Sigmoid colon (tissue), 7 donors: Measurements from ENCODE around the gene PIAS1. TPM values are rescaled to one million over a fixed set of nuclear protein-coding genes. Genes with fewer than 3 reads are reported as not detected.

Experiments used
- DNase-seq: peaks from one replicate; pipeline ENCODE4 v3.0.0-alpha.2; 2019
- H3K27ac ChIP-seq, 4 donors: fragments of 200-600 bp; sonication (generic); one replicate each; pipeline ENCODE4 v1.5.1; 2016 to 2019; ENCODE audit warnings: mild to moderate bottlenecking in 1 of 4
- H3K27me3 ChIP-seq, 3 donors: fragments of 200-600 bp; sonication (generic); one replicate each; pipeline ENCODE4 v1.5.1; 2019; ENCODE audit warnings: mild to moderate bottlenecking in 1 of 3
- H3K36me3 ChIP-seq, 4 donors: fragments of 200-600 bp; sonication (generic); one replicate each; pipeline ENCODE4 v1.5.1; 2016 to 2019
- H3K4me1 ChIP-seq, 4 donors: fragments of 200-600 bp; sonication (generic); one replicate each; pipeline ENCODE4 v1.5.1; 2017 to 2019
- H3K4me3 ChIP-seq, 4 donors: fragments of 200-600 bp; sonication (generic); one replicate each; pipeline ENCODE4 v1.5.1; 2017 to 2019; ENCODE audit warnings: mild to moderate bottlenecking in 2 of 4, moderate library complexity in 1 of 4
- H3K9me3 ChIP-seq, 4 donors: fragments of 200-600 bp in 3 of 4; sonication (generic) in 3 of 4; one replicate each; pipeline versions ENCODE4 v1.5.1 to v1.6.1; 2013 to 2019
- EP300 ChIP-seq, 4 donors: sonication (generic); formaldehyde crosslinking; IDR thresholded peaks; one replicate each; pipeline ENCODE4 v1.6.1; 2017; ENCODE audit warnings: antibody characterized with exemption in 4 of 4
- POLR2A ChIP-seq, 2 donors: fragments of 450-650 bp; IDR thresholded peaks; one replicate each; pipeline ENCODE4 v1.6.1; 2016; ENCODE audit warnings: antibody characterized with exemption in 2 of 2, mild to moderate bottlenecking in 2 of 2, moderate library complexity in 2 of 2
- POLR2AphosphoS5 ChIP-seq, 4 donors: sonication (generic); formaldehyde crosslinking; IDR thresholded peaks; one replicate each; pipeline ENCODE4 v1.6.1; 2017; ENCODE audit warnings: antibody characterized with exemption in 4 of 4
- WGBS, 2 donors: extraction: QIAGEN DNeasy Blood & Tissue Kit; methylation state at CpG; one replicate each; pipeline ENCODE4 v1.1.7; 2013; 5-methylcytosine and 5-hydroxymethylcytosine counted together
- intact Hi-C: fragments of 100-400 bp; cut with DNase I; formaldehyde crosslinking; loops from one replicate; pipeline ENCODE4 v1.15.1; 2023
- polyA plus RNA-seq, 3 donors: library from polyadenylated mRNA; stranded (reverse); fragments of 200-250 nt; gene quantifications; one replicate each; pipeline ENCODE4 v1.2.3, GENCODE V29; 2013
- total RNA-seq, 4 donors: library from RNA; depleted of rRNA; stranded (reverse); fragments of >200 nt; gene quantifications; one replicate each; pipeline ENCODE4 v1.1.0, GENCODE V29; 2016
- TF ChIP-seq, protein P1 (sequence below), 4 experiments: fragments of 450-650 bp in 3 of 4; fragments of 200-600 bp in 1 of 4; IDR thresholded peaks; one replicate each; pipeline ENCODE4 v1.5.1; 2016 to 2019; ENCODE audit warnings: antibody characterized with exemption in 4 of 4, mild to moderate bottlenecking in 3 of 4, moderate library complexity in 2 of 4
- donor health status: healthy with polysubstance abuse.
- donor health status: Bipolar disorder and iron deficiency.
- donor health status: healthy.

PIAS1 gene
- total and polyA plus RNA-seq, 7 donors, result 7.2 to 75.4 (median 55.9) TPM

DNA sequence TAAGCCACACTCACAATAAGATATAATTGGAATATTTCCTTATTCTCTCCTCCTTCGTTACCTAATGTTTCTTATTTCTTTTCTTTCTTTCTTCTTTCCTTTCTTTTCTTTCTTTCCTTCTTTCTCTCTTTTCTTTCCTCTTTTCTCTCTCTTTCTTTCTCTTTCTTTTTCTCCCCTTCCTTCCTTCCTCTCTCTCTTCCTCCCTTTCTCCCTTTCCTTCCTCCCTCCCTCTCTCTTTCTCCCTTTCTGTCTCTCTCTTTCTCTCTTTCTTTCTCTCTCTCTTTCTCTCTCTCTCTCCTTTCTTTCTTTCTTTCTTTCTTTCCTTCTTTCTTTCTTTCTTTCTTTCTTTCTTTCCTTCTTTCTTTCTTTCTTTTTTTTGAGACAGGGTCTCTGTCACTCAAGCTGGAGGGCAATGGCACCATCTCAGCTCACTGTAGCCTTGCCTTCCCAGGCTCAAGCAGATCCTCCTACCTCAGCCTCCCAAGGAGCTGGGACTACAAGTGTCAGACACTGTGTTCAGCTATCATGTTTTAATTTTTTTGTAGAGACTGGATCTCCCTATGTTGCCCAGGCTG lies 19.3 kb upstream of the PIAS1 start:
- H3K27ac ChIP-seq, result no peak overlapping the region
- no peak overlapping the region for H3K4me3 ChIP-seq
- H3K9me3 ChIP-seq, result no peaks in the 10 kb centered on the region
- no peak for DNase-seq
- intact Hi-C loops, result no loop called here
- WGBS, 2 donors, result 91 to 96% methylated on average over 1 of the region's 1 CpG
- TF ChIP-seq POLR2A (IDR thresholded peaks at IDR 0.05), result no peak
- TF ChIP-seq POLR2AphosphoS5 (IDR thresholded peaks at IDR 0.05), result no peak
- TF ChIP-seq EP300 (IDR thresholded peaks at IDR 0.05), result no peak
- TF ChIP-seq, protein P1, sequence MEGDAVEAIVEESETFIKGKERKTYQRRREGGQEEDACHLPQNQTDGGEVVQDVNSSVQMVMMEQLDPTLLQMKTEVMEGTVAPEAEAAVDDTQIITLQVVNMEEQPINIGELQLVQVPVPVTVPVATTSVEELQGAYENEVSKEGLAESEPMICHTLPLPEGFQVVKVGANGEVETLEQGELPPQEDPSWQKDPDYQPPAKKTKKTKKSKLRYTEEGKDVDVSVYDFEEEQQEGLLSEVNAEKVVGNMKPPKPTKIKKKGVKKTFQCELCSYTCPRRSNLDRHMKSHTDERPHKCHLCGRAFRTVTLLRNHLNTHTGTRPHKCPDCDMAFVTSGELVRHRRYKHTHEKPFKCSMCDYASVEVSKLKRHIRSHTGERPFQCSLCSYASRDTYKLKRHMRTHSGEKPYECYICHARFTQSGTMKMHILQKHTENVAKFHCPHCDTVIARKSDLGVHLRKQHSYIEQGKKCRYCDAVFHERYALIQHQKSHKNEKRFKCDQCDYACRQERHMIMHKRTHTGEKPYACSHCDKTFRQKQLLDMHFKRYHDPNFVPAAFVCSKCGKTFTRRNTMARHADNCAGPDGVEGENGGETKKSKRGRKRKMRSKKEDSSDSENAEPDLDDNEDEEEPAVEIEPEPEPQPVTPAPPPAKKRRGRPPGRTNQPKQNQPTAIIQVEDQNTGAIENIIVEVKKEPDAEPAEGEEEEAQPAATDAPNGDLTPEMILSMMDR (IDR thresholded peaks at IDR 0.05), result no peak
- H3K27me3 ChIP-seq, result no peaks in the 10 kb centered on the region
- H3K36me3 ChIP-seq, result no peaks in the 10 kb centered on the region
- H3K4me1 ChIP-seq, result no peaks in the 10 kb centered on the region

- intact Hi-C loops, result no loop called here
- WGBS, 2 donors, result 88 to 90% methylated on average over 2 of the region's 2 CpGs
Observed at GRCh38 chr15:68038246-68038645, 15.9 kb upstream of the PIAS1 start.

DNA sequence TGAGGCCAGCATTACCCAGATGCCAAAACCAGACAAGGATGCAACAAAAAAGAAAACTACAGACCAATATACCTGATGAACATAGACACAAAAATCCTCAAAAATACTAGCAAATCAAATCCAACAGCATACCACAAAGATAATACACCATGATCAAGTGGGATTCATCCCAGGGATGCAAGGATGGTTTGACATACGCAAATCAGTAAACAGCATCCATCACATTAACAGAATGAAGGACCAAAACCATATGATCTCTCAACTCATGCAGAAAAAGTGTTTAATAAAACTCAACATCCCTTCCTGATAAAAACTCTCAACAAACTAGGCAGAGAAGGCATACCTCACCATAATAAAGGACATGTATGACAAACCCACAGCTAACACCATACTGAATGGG lies 14.0 kb upstream of the PIAS1 start:
- WGBS, 2 donors, result 92 to 95% methylated on average over 1 of the region's 1 CpG
- Histone ChIP-seq H3K36me3 (no peaks in the 10 kb centered on the region), H3K9me3 (peaks cover 0 to 2% (median 0%) of the 10 kb centered on the region in 4 donors), H3K27ac (no peak overlapping the region), H3K4me3 (no peak overlapping the region), H3K27me3 (no peaks in the 10 kb centered on the region), H3K4me1 (no peaks in the 10 kb centered on the region)
- no peak for DNase-seq
- no peak for TF ChIP-seq EP300 (IDR thresholded peaks at IDR 0.05)
- intact Hi-C loops, result no loop called here

More at GRCh38 chr15:68038246-68038645, 15.9 kb upstream of the PIAS1 start:
- DNase-seq, result no peak
- no peaks in the 10 kb centered on the region for H3K4me1 ChIP-seq
- no peak overlapping the region for H3K27ac ChIP-seq
- no peak overlapping the region for H3K4me3 ChIP-seq
- TF ChIP-seq POLR2AphosphoS5 (IDR thresholded peaks at IDR 0.05), result no peak
- TF ChIP-seq POLR2A (IDR thresholded peaks at IDR 0.05), result no peak
- TF ChIP-seq, protein P1 (IDR thresholded peaks at IDR 0.05), result no peak
- no peak for TF ChIP-seq EP300 (IDR thresholded peaks at IDR 0.05)
- H3K9me3 ChIP-seq, result peaks cover 0 to 2% (median 0%) of the 10 kb centered on the region in 4 donors
- H3K27me3 ChIP-seq, result no peaks in the 10 kb centered on the region
- no peaks in the 10 kb centered on the region for H3K36me3 ChIP-seq

- peaks cover 0 to 2% (median 0%) of the 10 kb centered on the region in 4 donors for H3K9me3 ChIP-seq
- H3K27ac ChIP-seq, result no peak overlapping the region
- intact Hi-C loops, result no loop called here
- no peak overlapping the region for H3K4me3 ChIP-seq
- WGBS, 2 donors, result 11 to 62% methylated on average over 5 of the region's 5 CpGs
- no peaks in the 10 kb centered on the region for H3K36me3 ChIP-seq
- no peak for DNase-seq
- no peak for TF ChIP-seq EP300 (IDR thresholded peaks at IDR 0.05)
- no peak for TF ChIP-seq POLR2AphosphoS5 (IDR thresholded peaks at IDR 0.05)
- TF ChIP-seq, protein P1 (IDR thresholded peaks at IDR 0.05), result no peak
- no peak for TF ChIP-seq POLR2A (IDR thresholded peaks at IDR 0.05)
- H3K4me1 ChIP-seq, result no peaks in the 10 kb centered on the region
- no peaks in the 10 kb centered on the region for H3K27me3 ChIP-seq
Observed at GRCh38 chr15:68042156-68042854, 11.8 kb upstream of the PIAS1 start.

DNA sequence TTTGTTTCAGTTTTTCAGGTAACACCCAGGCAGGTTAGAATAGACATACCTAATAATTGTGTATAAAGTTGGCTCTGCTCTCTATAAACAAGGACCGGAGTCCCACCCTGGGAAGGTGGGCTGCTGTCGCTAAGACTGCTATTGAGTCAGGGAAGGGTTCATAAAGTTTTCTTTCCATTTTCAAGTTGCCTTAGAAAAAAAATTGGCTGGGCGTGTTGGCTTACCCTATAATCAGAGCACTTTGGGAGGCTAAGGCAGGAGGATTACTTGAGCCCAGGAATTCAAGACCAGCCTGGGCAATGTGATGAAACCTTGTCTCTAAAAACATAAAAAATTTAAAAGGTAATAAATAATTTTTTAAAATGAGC lies 11.3 kb upstream of the PIAS1 start:
- Histone ChIP-seq H3K36me3 (no peaks in the 10 kb centered on the region), H3K9me3 (peaks cover 0 to 2% (median 0%) of the 10 kb centered on the region in 4 donors), H3K27me3 (no peaks in the 10 kb centered on the region), H3K27ac (no peak overlapping the region), H3K4me3 (no peak overlapping the region), H3K4me1 (no peaks in the 10 kb centered on the region)
- intact Hi-C loops, result no loop called here
- no peak for DNase-seq
- TF ChIP-seq, protein P1 (IDR thresholded peaks at IDR 0.05), result no peak
- TF ChIP-seq POLR2AphosphoS5 (IDR thresholded peaks at IDR 0.05), result no peak
- TF ChIP-seq EP300 (IDR thresholded peaks at IDR 0.05), result no peak
- TF ChIP-seq POLR2A (IDR thresholded peaks at IDR 0.05), result no peak
- 29 to 73% methylated on average over 3 of the region's 3 CpGs for WGBS, 2 donors
